GM18907 (cell line): Measurements from ENCODE around the gene FUCA2.
"Not testable (repeated sequence)": the region's sequence is repeated elsewhere in the genome, so short reads cannot be mapped to it uniquely, and the experiment has no call there.

ENCODE experiments used
- ATAC-seq: cut with Tn5 transposase; IDR thresholded peaks from one replicate; pipeline ENCODE4 v1.9.1; 2021; ENCODE audit warnings: mild to moderate bottlenecking, moderate library complexity; ENCODE audit not compliant: unreplicated experiment

The FUCA2 gene

GRCh38 chr6:143536461-143536865 is 24.9 kb upstream of the FUCA2 start:
- ATAC-seq, result peak; percentile 78

- no peak for ATAC-seq
These were observed 23.7 kb upstream of the FUCA2 start for GRCh38 chr6:143535189-143535614.

DNA sequence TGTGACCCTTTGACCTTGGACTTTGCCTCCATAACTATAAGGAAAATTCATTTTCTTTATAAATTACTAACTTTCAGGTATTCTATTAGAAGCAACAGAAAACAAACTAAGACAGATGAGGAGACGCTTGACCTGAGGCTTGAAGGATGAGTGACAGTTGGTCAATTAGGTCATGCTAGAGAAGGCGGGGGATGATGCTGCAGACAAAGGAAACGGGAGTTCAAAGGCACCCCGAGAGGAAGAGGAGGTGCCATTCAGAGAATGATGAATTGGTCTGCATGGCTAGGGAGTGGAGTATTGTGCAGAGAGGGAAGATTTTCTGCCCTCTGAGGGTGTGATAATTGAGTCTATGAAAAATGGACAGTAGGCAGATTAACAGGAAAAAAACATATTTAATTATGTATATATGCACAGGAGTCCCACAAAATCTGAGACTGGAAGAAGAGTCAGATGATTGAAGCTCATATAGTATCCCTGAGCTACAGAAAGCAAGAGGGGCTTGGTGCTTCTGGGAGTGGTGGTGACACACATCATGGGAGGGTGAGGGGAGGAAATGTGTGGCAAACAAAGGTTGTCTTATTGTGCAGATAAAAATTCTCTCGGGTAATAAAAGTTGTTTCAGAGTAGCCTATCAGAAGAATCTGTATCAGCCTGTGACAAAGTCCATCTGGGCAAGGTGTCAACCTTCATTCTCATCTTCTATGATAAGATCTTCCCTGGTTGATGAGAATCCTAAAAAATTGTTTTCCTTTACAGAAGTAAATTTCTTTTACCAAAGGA is 20.4 kb upstream of the FUCA2 start:
- ATAC-seq, result no peak

DNA sequence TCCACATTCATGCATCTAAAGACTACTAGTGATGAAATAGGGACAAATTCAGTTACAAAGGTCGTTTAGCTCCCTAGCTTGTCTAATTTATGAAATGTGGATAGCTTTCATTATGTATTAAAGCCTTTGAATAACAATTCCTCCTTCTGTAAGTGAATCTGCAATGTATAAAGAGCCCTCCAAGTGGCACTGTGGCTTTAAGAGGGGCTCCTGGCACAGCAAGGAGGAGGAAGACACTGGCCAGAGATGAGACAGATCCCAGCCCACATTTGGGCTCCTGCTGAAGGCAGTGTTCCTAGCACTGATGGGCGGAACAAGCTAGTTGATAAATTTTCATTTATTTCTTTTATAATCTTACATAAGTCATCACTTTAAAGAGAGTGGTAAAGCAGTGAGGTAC is 17.6 kb upstream of the FUCA2 start:
- no peak for ATAC-seq

DNA sequence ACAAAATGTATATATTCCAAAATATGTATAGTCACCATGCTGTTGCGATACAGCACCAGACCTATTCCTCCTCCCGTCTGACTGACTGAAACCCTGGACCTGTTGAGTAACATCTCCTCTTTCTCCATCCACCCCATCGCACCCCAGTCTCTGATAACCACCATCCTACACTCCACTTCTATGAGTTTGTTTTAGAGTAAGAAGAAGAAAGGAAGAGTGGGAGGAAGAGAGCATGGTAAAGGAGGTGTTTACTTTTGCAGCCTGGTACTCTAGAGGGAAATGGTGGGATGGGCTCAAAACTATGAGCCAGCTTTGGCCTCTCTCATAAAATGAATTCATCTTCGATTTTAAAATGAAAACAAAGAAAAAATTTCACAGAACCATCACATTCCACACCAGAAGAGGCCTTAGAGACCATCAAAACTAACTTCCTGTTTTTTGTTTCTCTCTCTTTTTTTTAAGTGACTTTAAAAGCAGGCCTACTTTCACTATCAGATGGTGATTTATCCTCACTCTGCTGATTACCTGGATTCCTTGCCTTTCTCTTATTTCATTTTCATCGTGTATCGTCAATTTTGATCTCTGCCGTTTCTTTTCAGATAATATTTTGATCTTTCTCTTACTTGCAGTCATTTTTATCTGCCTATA is 16.8 kb upstream of the FUCA2 start:
- no peak for ATAC-seq

- ATAC-seq, result no peak
These were observed 16.2 kb upstream of the FUCA2 start for GRCh38 chr6:143527677-143528076.

- no peak for ATAC-seq
These were observed 13.8 kb upstream of the FUCA2 start for GRCh38 chr6:143525356-143525755.

DNA sequence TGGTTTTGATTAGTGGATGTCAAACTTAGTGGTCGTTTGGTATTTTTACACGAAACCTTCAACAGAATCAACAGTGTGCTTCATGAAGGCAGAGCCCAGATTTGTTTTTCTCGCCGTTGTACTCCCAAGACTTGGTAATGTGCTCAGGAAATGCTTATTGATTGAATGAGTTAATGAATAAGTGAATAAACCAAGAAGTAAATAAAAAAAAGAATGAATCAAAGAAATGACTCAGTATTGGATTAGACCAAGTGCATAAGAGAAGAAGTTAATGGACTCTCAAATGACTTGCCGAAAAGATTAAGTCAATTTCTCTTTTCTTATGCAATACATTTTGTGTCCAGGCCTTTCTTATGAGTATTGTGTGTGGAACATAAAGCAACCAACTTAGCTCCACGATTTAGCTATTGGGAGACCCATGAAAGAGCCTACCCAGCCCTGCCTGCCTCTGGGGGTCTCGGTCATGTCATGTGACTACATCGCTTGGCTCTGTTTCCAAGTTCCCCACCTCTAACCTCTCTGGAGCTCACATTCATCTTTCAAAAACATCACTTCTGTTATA is 10.6 kb upstream of the FUCA2 start:
- ATAC-seq, result no peak

DNA sequence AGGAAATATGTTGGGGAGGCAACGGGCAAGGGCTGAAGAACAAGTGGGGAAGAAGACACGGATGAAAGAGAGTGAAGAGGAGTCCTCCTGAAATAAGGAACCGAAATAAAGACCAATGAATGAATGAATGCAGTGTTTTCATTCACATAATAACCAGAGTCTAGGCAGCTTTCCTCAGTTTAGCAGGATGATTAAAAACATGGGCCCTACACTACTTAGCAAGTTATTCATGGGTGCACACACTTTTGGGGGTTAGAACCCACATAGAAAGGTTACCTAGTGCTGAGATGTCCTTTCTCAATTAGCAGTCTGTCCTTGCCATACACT is 5.9 kb upstream of the FUCA2 start:
- ATAC-seq, result no peak

- no peak for ATAC-seq
These were observed 5.3 kb upstream of the FUCA2 start for GRCh38 chr6:143516690-143517446.

DNA sequence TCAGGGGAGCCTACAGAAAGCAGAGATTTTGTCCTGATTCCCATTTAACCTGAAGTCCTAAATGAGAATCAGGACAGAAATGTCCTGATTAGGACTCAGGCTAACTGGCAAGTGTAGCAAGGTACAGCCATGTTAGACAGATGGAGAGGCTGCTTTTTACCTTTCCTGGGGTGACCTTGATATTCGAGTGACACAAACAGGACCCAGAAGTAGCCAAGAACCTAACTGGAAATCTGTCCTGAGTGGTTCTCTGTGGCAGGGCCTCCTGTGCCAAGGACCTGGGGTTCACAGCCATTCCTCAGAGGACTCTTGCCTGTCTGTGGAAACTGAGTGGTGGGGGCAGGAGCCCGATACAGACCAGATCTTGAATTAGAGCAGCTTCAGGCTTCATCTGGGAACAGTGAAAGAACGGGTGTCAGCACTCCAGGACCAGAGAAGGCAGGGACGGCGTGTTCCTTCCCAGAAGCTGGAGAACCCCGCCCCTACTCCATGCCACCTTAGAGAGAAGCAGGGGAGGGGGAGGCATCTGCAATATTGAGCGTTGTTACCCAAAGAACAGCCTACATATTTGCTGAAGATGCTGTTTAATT is 4.3 kb upstream of the FUCA2 start:
- no peak for ATAC-seq

DNA sequence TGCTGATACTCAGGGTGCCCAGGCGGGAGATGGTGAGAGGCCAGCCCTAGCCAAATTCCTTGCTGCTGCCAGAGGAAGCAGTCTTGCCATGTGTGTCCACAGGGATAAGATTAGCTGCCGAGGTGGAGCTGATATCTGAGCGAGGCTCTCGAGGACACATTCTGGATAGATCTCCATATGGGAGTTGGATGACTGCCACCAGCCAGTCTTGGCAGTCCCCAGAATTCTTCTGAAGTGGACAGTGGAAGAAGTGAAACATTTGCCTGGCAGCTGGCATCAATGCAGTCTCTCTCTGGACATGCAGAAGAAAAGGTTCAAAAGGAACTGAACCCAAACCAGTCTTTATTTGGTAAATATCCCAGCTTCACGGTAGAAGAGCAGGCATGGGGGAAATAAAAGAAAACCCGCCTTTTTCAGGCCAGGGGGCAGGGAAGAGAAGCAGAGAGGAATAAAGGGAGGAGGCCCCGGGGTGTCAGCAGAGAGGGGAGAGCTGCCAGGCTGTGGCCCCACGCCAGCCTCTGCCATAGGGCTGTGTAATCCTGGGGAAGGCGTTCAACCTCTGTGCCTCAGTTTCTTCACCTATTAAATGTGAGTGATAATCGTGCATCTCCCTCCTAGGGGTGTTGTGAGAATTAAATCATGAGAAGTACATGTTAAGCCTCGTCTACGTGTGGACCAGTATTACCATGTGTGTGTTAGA is 3.7 kb upstream of the FUCA2 start:
- ATAC-seq, result no peak

DNA sequence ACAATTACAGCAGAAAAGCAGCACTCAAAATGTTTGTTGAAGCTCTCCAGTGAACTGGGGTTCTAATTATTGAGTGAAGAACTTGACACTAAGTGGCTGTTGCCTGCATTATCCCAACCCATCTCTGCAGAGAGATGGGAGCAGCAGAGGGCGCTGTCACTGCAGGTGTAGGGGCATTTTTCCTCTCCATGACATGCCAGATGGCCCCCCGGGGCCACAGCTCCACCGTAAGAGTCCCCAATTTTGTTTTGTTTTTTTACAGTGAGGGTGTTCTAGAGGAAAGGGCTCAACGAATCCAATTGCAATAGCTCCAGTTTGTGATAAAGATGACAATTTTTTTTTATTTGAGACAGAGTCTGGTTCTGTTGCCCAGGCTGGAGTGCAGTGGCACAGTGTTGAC is 1.9 kb upstream of the FUCA2 start:
- peak; percentile 27 for ATAC-seq

DNA sequence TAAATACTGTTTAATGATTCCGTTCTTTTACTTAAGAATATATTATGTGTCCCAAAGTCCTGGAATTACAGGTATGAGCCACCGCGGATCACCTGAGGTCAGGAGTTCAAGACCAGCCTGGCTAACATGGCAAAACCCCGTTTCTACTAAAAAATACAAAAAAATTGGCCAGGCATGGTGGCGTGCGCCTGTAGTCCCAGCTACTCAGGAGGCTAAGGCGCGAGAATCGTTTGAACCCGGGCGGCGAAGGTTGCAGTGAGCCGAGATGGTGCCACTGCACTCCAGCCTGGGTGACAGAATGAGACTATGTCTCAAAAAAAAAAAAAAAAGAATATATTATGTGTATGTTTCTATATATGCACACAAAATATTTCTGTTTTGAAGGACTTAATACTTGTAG is 1.2 kb downstream of the FUCA2 start:
- ATAC-seq, result not testable (repeated sequence)

DNA sequence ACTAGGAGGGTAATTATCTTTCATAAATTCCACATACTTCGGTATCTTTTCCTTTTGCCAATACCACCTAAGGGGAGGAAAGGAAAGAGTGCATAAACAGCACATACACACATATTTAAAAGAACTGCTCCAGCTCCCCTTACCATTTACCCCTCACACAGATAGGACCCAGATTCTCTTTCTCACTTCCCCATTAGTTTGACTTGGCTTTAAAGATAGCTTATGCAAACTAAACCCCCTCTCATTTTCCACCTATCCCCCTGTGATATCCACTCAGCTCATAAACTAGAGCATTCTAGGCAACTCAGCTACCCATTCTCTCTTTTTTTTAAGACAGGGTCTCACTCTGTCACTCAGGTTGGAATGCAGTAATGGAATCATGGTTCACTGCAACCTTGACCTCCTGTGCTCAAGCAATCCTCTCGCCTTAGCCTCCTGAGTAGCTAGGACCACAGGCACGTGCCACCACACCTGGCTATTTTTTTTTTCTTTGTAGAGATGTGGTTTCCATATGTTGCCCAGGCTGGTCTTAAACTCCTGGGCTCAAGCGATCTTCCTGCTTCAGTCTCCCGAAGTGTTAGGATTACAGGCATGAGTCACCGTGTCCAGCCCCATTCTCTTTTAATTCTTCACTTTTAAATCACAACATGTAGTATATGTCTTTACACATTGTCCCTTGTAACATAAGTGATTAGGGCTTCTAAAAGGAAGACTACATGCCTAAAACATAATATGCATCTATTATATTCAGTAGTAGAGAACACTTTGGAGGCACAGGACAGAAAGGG is 4.0 kb downstream of the FUCA2 start:
- ATAC-seq, result peak; percentile 59

DNA sequence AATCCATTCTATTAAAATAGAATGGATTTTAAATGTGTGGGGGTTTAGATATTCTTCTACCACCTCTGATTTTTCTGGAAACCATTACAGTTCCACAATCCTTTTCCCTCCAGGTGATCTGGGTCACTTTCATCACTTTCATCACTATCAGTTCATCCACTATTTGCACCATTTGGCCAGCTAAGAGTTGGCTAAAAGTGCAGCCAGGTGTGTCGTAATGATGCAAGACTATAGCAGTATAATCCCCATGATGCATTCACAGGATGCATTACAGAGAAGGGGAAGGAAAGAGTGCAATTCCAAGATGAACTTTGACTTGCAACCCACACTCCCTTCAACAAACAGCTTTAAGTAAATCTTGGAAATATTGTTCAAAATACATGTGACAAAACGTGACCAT is 4.9 kb downstream of the FUCA2 start:
- ATAC-seq, result no peak

GRCh38 chr6:143506199-143506598 is 5.3 kb downstream of the FUCA2 start:
- no peak for ATAC-seq

- ATAC-seq, result no peak
These were observed 6.0 kb downstream of the FUCA2 start for GRCh38 chr6:143505537-143505936.

GRCh38 chr6:143505111-143505510 is 6.4 kb downstream of the FUCA2 start:
- ATAC-seq, result no peak

GRCh38 chr6:143504369-143504768 is 7.2 kb downstream of the FUCA2 start:
- ATAC-seq, result no peak
